ENCODE results near the gene CDC25C. TPM values are rescaled to one million over a fixed set of nuclear protein-coding genes. Genes with fewer than 3 reads are reported as not detected.

The CDC25C gene
- total RNA-seq, 1 experiment from 2014 or later = 22.7 TPM

DNA sequence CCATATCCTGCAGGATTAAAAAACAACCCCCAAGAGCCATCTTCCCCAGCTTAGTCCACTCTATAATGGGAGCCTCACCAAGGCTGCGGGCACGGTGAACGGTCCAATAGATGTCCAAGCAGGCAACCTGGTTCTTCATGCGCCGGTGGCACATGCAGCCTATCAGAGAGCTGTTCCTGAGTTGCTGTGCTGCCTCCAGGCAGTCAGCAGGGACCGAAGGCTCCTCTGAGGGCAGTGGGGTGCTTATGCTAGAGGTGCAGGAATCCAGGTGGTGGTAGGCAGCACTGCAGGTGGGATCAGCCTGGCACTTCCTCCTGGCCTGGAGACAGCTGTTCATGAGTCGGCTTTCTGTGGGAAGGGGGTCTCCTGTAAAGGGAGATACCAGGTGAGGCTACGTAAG, 67.4 kb downstream of the CDC25C start:
- no peaks in the 10 kb centered on the region for H3K36me3 Mint-ChIP-seq (ENCODE audit: insufficient read depth, unreplicated experiment)
- H3K4me1 ChIP-seq = no peaks in the 10 kb centered on the region
- H3K36me3 ChIP-seq (ENCODE audit: control insufficient read depth, insufficient read depth, low read length) = no peaks in the 10 kb centered on the region
- H3K27me3 ChIP-seq (replicated peaks; ENCODE audit: control insufficient read depth, insufficient read depth, low read length) = no peaks in the 10 kb centered on the region
- H3K4me1 Mint-ChIP-seq (ENCODE audit: low read depth, unreplicated experiment) = no peaks in the 10 kb centered on the region
- no TSS peak for BruUV-seq (replicated peaks)
- TF ChIP-seq, protein P1, sequence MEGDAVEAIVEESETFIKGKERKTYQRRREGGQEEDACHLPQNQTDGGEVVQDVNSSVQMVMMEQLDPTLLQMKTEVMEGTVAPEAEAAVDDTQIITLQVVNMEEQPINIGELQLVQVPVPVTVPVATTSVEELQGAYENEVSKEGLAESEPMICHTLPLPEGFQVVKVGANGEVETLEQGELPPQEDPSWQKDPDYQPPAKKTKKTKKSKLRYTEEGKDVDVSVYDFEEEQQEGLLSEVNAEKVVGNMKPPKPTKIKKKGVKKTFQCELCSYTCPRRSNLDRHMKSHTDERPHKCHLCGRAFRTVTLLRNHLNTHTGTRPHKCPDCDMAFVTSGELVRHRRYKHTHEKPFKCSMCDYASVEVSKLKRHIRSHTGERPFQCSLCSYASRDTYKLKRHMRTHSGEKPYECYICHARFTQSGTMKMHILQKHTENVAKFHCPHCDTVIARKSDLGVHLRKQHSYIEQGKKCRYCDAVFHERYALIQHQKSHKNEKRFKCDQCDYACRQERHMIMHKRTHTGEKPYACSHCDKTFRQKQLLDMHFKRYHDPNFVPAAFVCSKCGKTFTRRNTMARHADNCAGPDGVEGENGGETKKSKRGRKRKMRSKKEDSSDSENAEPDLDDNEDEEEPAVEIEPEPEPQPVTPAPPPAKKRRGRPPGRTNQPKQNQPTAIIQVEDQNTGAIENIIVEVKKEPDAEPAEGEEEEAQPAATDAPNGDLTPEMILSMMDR (IDR thresholded peaks at IDR 0.05; ENCODE audit: insufficient read depth in 1 of 2, low read depth in 1 of 2, low read length in 1 of 2, severe bottlenecking in 1 of 2, unreplicated experiment in 1 of 2) = no peak
- no peaks in the 10 kb centered on the region for H3K9me3 Mint-ChIP-seq (ENCODE audit: unreplicated experiment)
- H3K27ac Mint-ChIP-seq (ENCODE audit: unreplicated experiment) = no peak overlapping the region
- intact Hi-C loops (cut with micrococcal nuclease; ENCODE audit: unreplicated experiment) = no loop called here
- no peaks in the 10 kb centered on the region for H3K9me3 ChIP-seq
- no peak overlapping the region for H3K4me3 ChIP-seq (ENCODE audit: low read depth, low read length)
- ChIA-PET POLR2A (no interaction called here), CTCF (no interaction called here)
- no peak overlapping the region for H3K4me3 Mint-ChIP-seq (ENCODE audit: unreplicated experiment)
- H3K27me3 Mint-ChIP-seq (ENCODE audit: insufficient read depth, unreplicated experiment) = peaks cover 4% of the 10 kb centered on the region
- DNase-seq = no peak

DNA sequence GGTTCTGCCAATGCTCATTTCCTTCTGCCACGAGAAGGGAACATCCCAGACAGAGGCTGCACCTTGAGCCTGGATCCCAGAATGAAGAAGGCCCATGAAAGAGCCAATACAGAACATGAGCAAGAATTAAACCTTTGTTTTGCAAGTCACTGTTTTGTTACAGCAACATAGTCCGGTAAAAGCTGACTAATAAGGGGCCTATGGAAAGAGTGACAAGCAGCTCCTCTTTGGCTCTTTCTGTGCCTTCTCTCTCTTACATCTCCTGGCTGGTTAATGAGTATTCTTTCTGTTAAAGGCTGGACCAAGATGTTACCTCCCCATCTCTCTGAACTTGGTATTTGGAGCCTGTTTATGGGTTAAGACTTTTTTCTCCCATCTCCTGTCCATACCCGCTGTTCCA, 68.0 kb downstream of the CDC25C start:
- TF ChIP-seq, protein P1 (IDR thresholded peaks at IDR 0.05; ENCODE audit: insufficient read depth in 1 of 2, low read depth in 1 of 2, low read length in 1 of 2, severe bottlenecking in 1 of 2, unreplicated experiment in 1 of 2) = no peak
- POLR2A ChIA-PET = no interaction called here
- CTCF ChIA-PET = no interaction called here
- Mint-ChIP-seq H3K27me3 (ENCODE audit: insufficient read depth, unreplicated experiment) (peaks cover 4% of the 10 kb centered on the region), H3K4me3 (ENCODE audit: unreplicated experiment) (no peak overlapping the region), H3K36me3 (ENCODE audit: insufficient read depth, unreplicated experiment) (no peaks in the 10 kb centered on the region), H3K4me1 (ENCODE audit: low read depth, unreplicated experiment) (no peaks in the 10 kb centered on the region), H3K9me3 (ENCODE audit: unreplicated experiment) (no peaks in the 10 kb centered on the region), H3K27ac (ENCODE audit: unreplicated experiment) (no peak overlapping the region)
- no peaks in the 10 kb centered on the region for H3K9me3 ChIP-seq
- H3K36me3 ChIP-seq (ENCODE audit: control insufficient read depth, insufficient read depth, low read length) = no peaks in the 10 kb centered on the region
- H3K4me1 ChIP-seq = no peaks in the 10 kb centered on the region
- intact Hi-C loops (cut with micrococcal nuclease; ENCODE audit: unreplicated experiment) = no loop called here
- no peaks in the 10 kb centered on the region for H3K27me3 ChIP-seq (replicated peaks; ENCODE audit: control insufficient read depth, insufficient read depth, low read length)
- BruUV-seq (replicated peaks) = no TSS peak
- H3K4me3 ChIP-seq (ENCODE audit: low read depth, low read length) = no peak overlapping the region
- DNase-seq = no peak

DNA sequence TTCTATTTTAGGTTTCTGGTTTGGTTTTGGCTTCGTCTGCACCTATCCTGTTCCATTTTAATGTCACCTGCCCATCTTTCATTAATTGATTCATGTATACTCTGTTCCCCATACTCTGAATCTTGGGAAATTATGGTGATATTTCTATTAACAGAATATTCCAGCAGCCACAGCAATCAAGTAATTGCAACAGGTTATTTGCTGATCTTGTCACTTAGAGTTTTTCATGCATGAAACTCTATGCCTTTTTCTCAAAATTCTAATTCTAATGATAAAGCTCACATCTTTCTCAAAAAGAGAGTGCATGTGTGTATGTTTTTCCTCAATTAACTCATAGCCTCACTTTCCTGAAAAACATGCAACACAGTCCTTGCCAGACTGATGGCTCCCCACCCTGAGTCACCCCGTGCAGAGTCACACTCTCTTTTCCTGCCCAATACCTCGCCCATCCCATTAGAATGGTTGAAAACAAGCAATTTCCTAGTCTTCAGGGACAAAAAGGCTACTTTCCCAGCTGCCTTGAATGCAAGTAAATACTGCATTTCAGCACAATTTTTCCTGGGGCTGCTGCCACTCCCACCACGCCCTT, 72.8 kb downstream of the CDC25C start:
- Mint-ChIP-seq H3K4me1 (ENCODE audit: low read depth, unreplicated experiment) (no peaks in the 10 kb centered on the region), H3K27me3 (ENCODE audit: insufficient read depth, unreplicated experiment) (no peaks in the 10 kb centered on the region), H3K27ac (ENCODE audit: unreplicated experiment) (no peak overlapping the region), H3K36me3 (ENCODE audit: insufficient read depth, unreplicated experiment) (no peaks in the 10 kb centered on the region), H3K4me3 (ENCODE audit: unreplicated experiment) (no peak overlapping the region), H3K9me3 (ENCODE audit: unreplicated experiment) (no peaks in the 10 kb centered on the region)
- no peaks in the 10 kb centered on the region for H3K27me3 ChIP-seq (replicated peaks; ENCODE audit: control insufficient read depth, insufficient read depth, low read length)
- no peak overlapping the region for H3K4me3 ChIP-seq (ENCODE audit: low read depth, low read length)
- no TSS peak for BruUV-seq (replicated peaks)
- H3K9me3 ChIP-seq = no peaks in the 10 kb centered on the region
- H3K4me1 ChIP-seq = no peaks in the 10 kb centered on the region
- TF ChIP-seq, protein P1 (IDR thresholded peaks at IDR 0.05; ENCODE audit: insufficient read depth in 1 of 2, low read depth in 1 of 2, low read length in 1 of 2, severe bottlenecking in 1 of 2, unreplicated experiment in 1 of 2) = no peak
- CTCF ChIA-PET = no interaction called here
- DNase-seq = no peak
- POLR2A ChIA-PET = no interaction called here
- intact Hi-C loops (cut with micrococcal nuclease; ENCODE audit: unreplicated experiment) = no loop called here
- H3K36me3 ChIP-seq (ENCODE audit: control insufficient read depth, insufficient read depth, low read length) = no peaks in the 10 kb centered on the region

All from Caco-2 (cell line).